Activated T-helper 1 cell treated with anti-CD3 and anti-CD28 coated beads, Interleukin-12 subunit alpha, Interleukin-12 subunit beta, Interleukin-2, Interleukin-4 antibody, amounts not matched to agents 30 ng/mL and 10 ng/mL and 1 ng/mL, durations not matched to agents 14 hours and 24 hours and 36 hours (primary cell): ENCODE results near the gene CERS1. TPM values are rescaled to one million over a fixed set of nuclear protein-coding genes. Genes with fewer than 3 reads are reported as not detected.
A peak's percentile ranks its signal among the peaks of the same experiment; 100 is the strongest.

Source experiments
- DNase-seq: peaks from one replicate; pipeline ENCODE4 v3.0.0; 2021; ENCODE audit warnings: low spot score
- H3K27ac Mint-ChIP-seq: one replicate; pipeline ENCODE4 v1.8.0; 2021; ENCODE audit warnings: mild to moderate bottlenecking, mixed read lengths
- H3K27me3 Mint-ChIP-seq: one replicate; pipeline ENCODE4 v1.8.0; 2022; ENCODE audit warnings: mild to moderate bottlenecking, moderate library complexity, mixed read lengths; ENCODE audit not compliant: insufficient read depth
- H3K36me3 Mint-ChIP-seq: one replicate; pipeline ENCODE4 v1.8.0; 2021; ENCODE audit warnings: low read depth, mixed read lengths
- H3K4me1 Mint-ChIP-seq: one replicate; pipeline ENCODE4 v1.8.0; 2021; ENCODE audit warnings: low read depth, mixed read lengths
- H3K4me3 Mint-ChIP-seq: one replicate; pipeline ENCODE4 v1.8.0; 2021; ENCODE audit warnings: mild to moderate bottlenecking, moderate library complexity, mixed read lengths
- H3K9me3 Mint-ChIP-seq: one replicate; pipeline ENCODE4 v1.8.0; 2021; ENCODE audit warnings: mixed read lengths
- intact Hi-C: fragments of 100-400 bp; cut with micrococcal nuclease; formaldehyde crosslinking; loops from one replicate; pipeline ENCODE4 v1.15.1; 2024
- total RNA-seq: library from RNA; stranded (reverse); gene quantifications from 2 replicates; pipeline ENCODE4 v1.2.3, GENCODE V29; 2022

The CERS1 gene, protein sequence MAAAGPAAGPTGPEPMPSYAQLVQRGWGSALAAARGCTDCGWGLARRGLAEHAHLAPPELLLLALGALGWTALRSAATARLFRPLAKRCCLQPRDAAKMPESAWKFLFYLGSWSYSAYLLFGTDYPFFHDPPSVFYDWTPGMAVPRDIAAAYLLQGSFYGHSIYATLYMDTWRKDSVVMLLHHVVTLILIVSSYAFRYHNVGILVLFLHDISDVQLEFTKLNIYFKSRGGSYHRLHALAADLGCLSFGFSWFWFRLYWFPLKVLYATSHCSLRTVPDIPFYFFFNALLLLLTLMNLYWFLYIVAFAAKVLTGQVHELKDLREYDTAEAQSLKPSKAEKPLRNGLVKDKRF
- not detected in 2 replicates for total RNA-seq

DNA sequence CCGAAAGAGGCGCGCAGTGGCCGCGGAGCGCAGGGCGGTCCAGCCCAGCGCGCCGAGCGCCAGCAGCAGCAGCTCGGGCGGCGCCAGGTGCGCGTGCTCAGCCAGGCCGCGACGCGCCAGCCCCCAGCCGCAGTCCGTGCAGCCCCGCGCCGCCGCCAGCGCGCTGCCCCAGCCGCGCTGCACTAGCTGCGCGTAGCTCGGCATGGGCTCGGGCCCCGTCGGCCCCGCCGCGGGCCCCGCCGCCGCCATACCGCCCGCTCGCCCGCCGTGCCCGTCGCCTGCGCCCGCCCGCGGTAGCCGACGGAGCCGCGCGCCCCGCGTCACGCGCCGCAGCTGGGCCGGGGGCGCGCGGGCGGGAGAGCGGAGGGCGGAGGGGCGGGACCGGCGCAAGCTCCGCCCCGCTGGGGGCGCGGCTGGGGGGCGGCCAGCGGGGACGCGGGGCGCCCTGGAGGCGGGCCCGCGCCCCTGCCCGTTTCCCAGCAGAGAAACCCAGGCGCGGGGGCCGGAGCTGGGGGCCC is at the start of gene CERS1:
CERS1 (minus strand) TSS at position 335 of the 518 bp plus-strand sequence; CDS start at position 249, 86 bp downstream.
- no peak within 1 kb of the TSS for H3K27ac Mint-ChIP-seq

GRCh38 chr19:18945297-18945696 is 49.3 kb upstream of the CERS1 start:
- H3K27me3 Mint-ChIP-seq = peaks cover 26% of the 10 kb centered on the region
- H3K9me3 Mint-ChIP-seq = no peaks in the 10 kb centered on the region
- no peaks in the 10 kb centered on the region for H3K36me3 Mint-ChIP-seq
- intact Hi-C loops = no loop called here
- H3K4me1 Mint-ChIP-seq = no peaks in the 10 kb centered on the region
- no peak for DNase-seq
- no peak overlapping the region for H3K27ac Mint-ChIP-seq
- no peak overlapping the region for H3K4me3 Mint-ChIP-seq

More for the DNA sequence above, at the start of gene CERS1:
- no peaks in the 10 kb centered on the region for H3K36me3 Mint-ChIP-seq
- H3K4me3 Mint-ChIP-seq = peak within 1 kb of the TSS; percentile 59
- H3K4me1 Mint-ChIP-seq = no peaks in the 10 kb centered on the region
- intact Hi-C loops = no loop called here
- no peak for DNase-seq
- no peaks in the 10 kb centered on the region for H3K9me3 Mint-ChIP-seq
- H3K27me3 Mint-ChIP-seq = peaks cover 18% of the 10 kb centered on the region

GRCh38 chr19:18943465-18943864 is 47.5 kb upstream of the CERS1 start:
- H3K9me3 Mint-ChIP-seq = no peaks in the 10 kb centered on the region
- H3K36me3 Mint-ChIP-seq = no peaks in the 10 kb centered on the region
- H3K27ac Mint-ChIP-seq = no peak overlapping the region
- no peak for DNase-seq
- no peaks in the 10 kb centered on the region for H3K4me1 Mint-ChIP-seq
- intact Hi-C loops = no loop called here
- no peak overlapping the region for H3K4me3 Mint-ChIP-seq
- peaks cover 40% of the 10 kb centered on the region for H3K27me3 Mint-ChIP-seq

GRCh38 chr19:18942692-18943091 is 46.7 kb upstream of the CERS1 start:
- no peaks in the 10 kb centered on the region for H3K9me3 Mint-ChIP-seq
- H3K36me3 Mint-ChIP-seq = no peaks in the 10 kb centered on the region
- intact Hi-C loops = no loop called here
- H3K4me3 Mint-ChIP-seq = peak overlapping the region; percentile 4
- H3K27ac Mint-ChIP-seq = no peak overlapping the region
- H3K27me3 Mint-ChIP-seq = peaks cover 43% of the 10 kb centered on the region
- no peaks in the 10 kb centered on the region for H3K4me1 Mint-ChIP-seq
- no peak for DNase-seq

GRCh38 chr19:18941628-18942354 is 45.8 kb upstream of the CERS1 start:
- Mint-ChIP-seq H3K27me3 (peaks cover 45% of the 10 kb centered on the region), H3K27ac (no peak overlapping the region), H3K4me3 (no peak overlapping the region), H3K36me3 (no peaks in the 10 kb centered on the region), H3K9me3 (no peaks in the 10 kb centered on the region), H3K4me1 (no peaks in the 10 kb centered on the region)
- no peak for DNase-seq
- intact Hi-C loops = loop anchor here (1.0 kb wide), 1 partner anchor 9 kb away; no protein-coding TSS in a partner anchor

GRCh38 chr19:18940769-18941627 is 45.0 kb upstream of the CERS1 start, which contains the start of gene HOMER3:
Gene HOMER3 (minus strand): TSS chr19:18941217. CDS start chr19:18938982, 2,235 bp downstream.
- H3K27ac Mint-ChIP-seq = no peak within 1 kb of the TSS
- no peaks in the 10 kb centered on the region for H3K4me1 Mint-ChIP-seq
- H3K9me3 Mint-ChIP-seq = no peaks in the 10 kb centered on the region
- peaks cover 45% of the 10 kb centered on the region for H3K27me3 Mint-ChIP-seq
- H3K36me3 Mint-ChIP-seq = no peaks in the 10 kb centered on the region
- intact Hi-C loops = loop anchor here (1.0 kb wide), 1 partner anchor 9 kb away; no protein-coding TSS in a partner anchor
- peak; percentile 68 for DNase-seq
- H3K4me3 Mint-ChIP-seq = peak within 1 kb of the TSS; percentile 22

DNA sequence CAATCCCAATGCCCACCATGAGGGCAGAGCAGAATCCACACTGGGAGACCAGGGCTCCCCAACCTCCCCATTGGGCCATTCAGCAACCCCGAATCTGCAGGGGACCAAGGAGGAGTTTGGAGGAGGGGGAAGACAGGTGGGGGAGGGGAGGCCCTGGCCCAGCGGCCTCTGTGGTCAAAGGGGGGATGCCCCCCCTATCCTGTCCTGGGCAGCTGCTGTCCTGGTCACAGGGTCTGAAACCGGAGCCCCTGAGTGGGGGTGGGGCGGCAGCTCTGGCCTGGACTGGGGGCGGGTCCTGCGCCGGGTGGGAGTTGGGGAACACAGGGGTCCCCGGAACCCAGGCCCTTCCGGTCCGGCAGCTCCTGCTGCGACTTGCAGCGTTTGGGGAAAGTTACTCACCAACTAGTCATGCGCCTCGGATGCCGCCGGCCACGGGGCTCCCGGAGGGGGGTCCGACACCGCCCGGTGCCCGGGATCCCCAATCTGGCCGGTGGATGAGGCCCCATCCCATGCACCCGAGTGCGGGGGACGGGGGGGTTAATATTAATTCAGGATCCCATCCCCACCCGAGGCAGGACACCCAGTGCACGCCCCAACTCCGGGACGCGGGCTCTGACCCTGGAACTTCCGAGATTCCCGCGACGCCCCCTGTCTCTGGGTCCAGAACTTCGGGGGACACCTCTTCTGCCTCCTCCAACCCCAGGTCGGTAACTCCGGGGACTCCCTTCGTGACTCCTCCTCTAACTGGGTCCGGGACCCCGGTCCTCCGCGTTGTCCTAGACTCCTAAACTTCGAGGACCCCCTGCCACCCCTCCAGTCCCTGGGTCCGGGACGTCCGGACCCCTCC is 44.2 kb upstream of the CERS1 start:
- H3K27ac Mint-ChIP-seq = no peak overlapping the region
- no peak for DNase-seq
- H3K9me3 Mint-ChIP-seq = no peaks in the 10 kb centered on the region

DNA sequence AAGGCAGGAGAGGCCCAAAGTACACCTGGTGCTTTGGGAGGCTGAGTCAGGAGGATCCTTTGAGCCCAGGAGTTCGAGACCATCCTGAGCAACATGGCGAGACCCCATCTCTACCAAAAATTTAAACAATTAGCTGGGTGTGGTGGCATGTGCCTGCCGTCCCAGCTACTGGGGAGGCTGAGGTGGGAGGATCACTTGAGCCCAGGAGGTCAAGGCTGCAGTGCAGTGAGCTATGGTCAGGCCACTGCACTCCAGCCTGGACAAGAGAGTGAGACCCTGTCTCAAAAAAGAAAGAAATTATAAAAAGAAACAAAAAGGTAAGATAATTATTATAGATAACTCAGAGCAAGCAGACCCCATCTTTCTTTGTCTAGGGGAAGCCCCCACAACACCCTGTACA is 43.2 kb upstream of the CERS1 start:
- Mint-ChIP-seq H3K4me1 (no peaks in the 10 kb centered on the region), H3K36me3 (no peaks in the 10 kb centered on the region), H3K27ac (no peak overlapping the region), H3K9me3 (no peaks in the 10 kb centered on the region), H3K27me3 (peaks cover 40% of the 10 kb centered on the region), H3K4me3 (no peak overlapping the region)
- no peak for DNase-seq
- intact Hi-C loops = no loop called here

More for the DNA sequence above, 44.2 kb upstream of the CERS1 start:
- intact Hi-C loops = no loop called here
- Mint-ChIP-seq H3K4me1 (no peaks in the 10 kb centered on the region), H3K36me3 (no peaks in the 10 kb centered on the region), H3K27me3 (peaks cover 42% of the 10 kb centered on the region), H3K4me3 (peak overlapping the region; percentile 35)

- no peak for DNase-seq
- Mint-ChIP-seq H3K9me3 (no peaks in the 10 kb centered on the region), H3K27ac (no peak overlapping the region), H3K4me1 (peaks cover 5% of the 10 kb centered on the region), H3K4me3 (no peak overlapping the region), H3K27me3 (peaks cover 12% of the 10 kb centered on the region), H3K36me3 (no peaks in the 10 kb centered on the region)
- intact Hi-C loops = no loop called here
Measured at GRCh38 chr19:18933297-18933696, 37.3 kb upstream of the CERS1 start.

DNA sequence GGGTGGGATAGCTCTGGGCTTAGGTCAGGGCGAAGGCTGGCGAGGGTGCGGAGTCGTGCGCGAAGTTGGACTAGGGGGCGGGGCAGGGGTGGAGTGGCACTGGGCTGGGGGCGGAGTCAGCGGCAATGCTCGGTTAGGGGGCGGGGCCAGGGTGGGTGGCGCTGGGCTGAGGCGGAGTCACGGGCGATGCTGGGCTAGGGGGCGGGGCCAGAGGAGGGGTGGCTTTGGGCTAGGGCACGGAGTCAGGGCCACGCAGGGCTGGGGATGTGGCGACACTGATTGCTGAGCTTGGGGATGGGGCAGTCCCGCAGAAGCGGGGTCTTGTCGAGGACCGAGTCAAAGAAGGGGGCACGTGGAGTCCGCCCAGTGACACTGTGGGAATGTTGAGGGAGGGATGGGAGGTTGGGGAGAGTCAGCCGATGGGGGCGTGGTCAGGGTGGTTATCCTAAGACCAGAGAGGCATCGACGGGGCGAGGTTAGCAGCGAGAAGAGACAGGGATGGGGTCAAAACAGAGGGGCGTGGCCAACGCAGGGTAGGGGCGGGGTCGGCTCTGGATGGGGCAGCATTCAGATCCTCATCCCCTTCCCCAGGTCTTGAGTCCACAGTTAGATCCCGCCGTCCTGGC is 36.4 kb upstream of the CERS1 start:
- H3K4me1 Mint-ChIP-seq = peaks cover 5% of the 10 kb centered on the region
- H3K27me3 Mint-ChIP-seq = peaks cover 8% of the 10 kb centered on the region
- H3K27ac Mint-ChIP-seq = no peak overlapping the region
- intact Hi-C loops = loop anchor here (1.0 kb wide), 6 partner anchors 9 to 296 kb away; partner anchors contain the start of genes COPE, DDX49, HOMER3 and SLC25A42
- peaks cover 4% of the 10 kb centered on the region for H3K36me3 Mint-ChIP-seq
- peak; percentile 67 for DNase-seq
- no peaks in the 10 kb centered on the region for H3K9me3 Mint-ChIP-seq
- peak overlapping the region; percentile 73 for H3K4me3 Mint-ChIP-seq
